Fibroblast of lung (primary cell): Measurements from ENCODE around the gene EFCC1. TPM values are rescaled to one million over a fixed set of nuclear protein-coding genes. Genes with fewer than 3 reads are reported as not detected.

Experiments
- DNase-seq, 2 donors: peaks; one replicate each; pipeline versions ENCODE4 v3.0.0 to v3.0.0-alpha.2; 2010; ENCODE audit warnings: low read depth in 2 of 2
- H2AFZ ChIP-seq: 2 replicates; pipeline ENCODE4 v1.5.1; 2012; ENCODE audit warnings: low read length, control low read depth, inconsistent platforms
- H3K27ac ChIP-seq: 2 replicates; pipeline ENCODE4 v1.5.1; 2011; ENCODE audit warnings: low read length, control low read depth; ENCODE audit not compliant: insufficient read depth
- H3K27me3 ChIP-seq: 2 replicates; pipeline ENCODE4 v1.5.1; 2011; ENCODE audit warnings: mild to moderate bottlenecking, low read length; ENCODE audit not compliant: control insufficient read depth, insufficient read depth
- H3K36me3 ChIP-seq: 2 replicates; pipeline ENCODE4 v1.5.1; 2011; ENCODE audit warnings: low read length; ENCODE audit not compliant: control insufficient read depth, insufficient read depth
- H3K4me1 ChIP-seq: 2 replicates; pipeline ENCODE4 v1.5.1; 2011; ENCODE audit warnings: low read length; ENCODE audit not compliant: control insufficient read depth, insufficient read depth; ENCODE audit errors: extremely low read depth
- H3K4me2 ChIP-seq: 2 replicates; pipeline ENCODE4 v1.5.1; 2011; ENCODE audit warnings: low read length, control low read depth; ENCODE audit not compliant: insufficient read depth; ENCODE audit errors: extremely low read depth
- H3K4me3 ChIP-seq, 4 experiments: fragments of 200-600 bp in 1 of 4; sonication (generic) in 1 of 4; replicated peaks in 1 of 4; 2 replicates each; pipeline ENCODE4 v1.5.1; 2011 to 2016; ENCODE audit warnings: low read length in 4 of 4, low read depth in 3 of 4, mild to moderate bottlenecking in 3 of 4, control low read depth in 2 of 4, inconsistent platforms in 1 of 4, mixed read lengths in 1 of 4; ENCODE audit not compliant: insufficient read depth in 1 of 4; ENCODE audit errors: control extremely low read depth in 1 of 4
- H3K79me2 ChIP-seq: 2 replicates; pipeline ENCODE4 v1.5.1; 2012; ENCODE audit warnings: mild to moderate bottlenecking, low read length, inconsistent platforms; ENCODE audit not compliant: control insufficient read depth, insufficient read depth
- H3K9ac ChIP-seq: 2 replicates; pipeline ENCODE4 v1.5.1; 2011; ENCODE audit warnings: mild to moderate bottlenecking, low read length, control low read depth; ENCODE audit not compliant: insufficient read depth
- H3K9me3 ChIP-seq: 2 replicates; pipeline ENCODE4 v1.5.1; 2012; ENCODE audit warnings: low read depth, low read length; ENCODE audit not compliant: control insufficient read depth, insufficient read depth
- H4K20me1 ChIP-seq: 2 replicates; pipeline ENCODE4 v1.5.1; 2011; ENCODE audit warnings: low read length; ENCODE audit not compliant: control insufficient read depth, insufficient read depth; ENCODE audit errors: extremely low read depth
- EZH2 ChIP-seq: IDR thresholded peaks from 2 replicates; pipeline ENCODE4 v1.5.1; 2012; ENCODE audit warnings: low read length, control low read depth, mild to moderate bottlenecking; ENCODE audit errors: missing control alignments
- polyA plus RNA-seq, 2 donors: library from polyadenylated mRNA; depleted of rRNA in 1 of 2; stranded (reverse) in 1 of 2; unstranded in 1 of 2; fragments of >200 nt; gene quantifications; 2 replicates each; pipeline ENCODE4 v1.2.1, GENCODE V29; 2011 to 2012; ENCODE audit warnings: missing spikeins in 1 of 2
- total RNA-seq: library from RNA; depleted of rRNA; stranded (reverse); fragments of >200 nt; gene quantifications from 2 replicates; pipeline ENCODE4 v1.2.1, GENCODE V29; 2014
- TF ChIP-seq, protein P1 (sequence below), 2 donors: IDR thresholded peaks in 1 of 2; conservative IDR thresholded peaks in 1 of 2; 1 replicate in 1 of 2; 2 replicates in 1 of 2; pipeline ENCODE4 v1.5.1; 2011 to 2012; ENCODE audit warnings: low read length in 2 of 2, control low read depth in 1 of 2, inconsistent platforms in 1 of 2, low read depth in 1 of 2, mild to moderate bottlenecking in 1 of 2

The EFCC1 gene
- total and polyA plus RNA-seq, 2 donors (not counting 1 experiment from before 2014, with no cell fraction given) = not detected

DNA sequence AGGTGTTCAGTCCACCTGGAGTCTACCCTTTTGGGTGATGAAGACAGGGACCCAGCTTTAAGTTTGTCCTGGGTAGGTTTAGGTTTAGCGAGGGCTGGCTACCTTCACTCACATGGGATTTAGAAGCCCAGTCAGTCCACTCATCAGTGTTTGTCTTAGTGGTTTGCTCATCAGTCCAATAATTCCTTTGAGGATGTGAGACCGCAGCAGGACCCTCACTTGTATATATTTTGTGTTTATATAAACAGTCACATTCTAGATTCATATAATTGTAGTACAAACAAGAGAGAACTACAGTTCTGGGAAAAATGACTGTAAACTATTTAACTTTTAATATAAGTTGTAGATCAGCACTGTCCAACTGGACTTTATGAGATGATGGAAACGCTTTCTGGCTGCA lies 18.2 kb downstream of the EFCC1 start:
- DNase-seq = no peak
- H3K4me1 ChIP-seq = peaks cover 7% of the 10 kb centered on the region
- no peaks in the 10 kb centered on the region for H4K20me1 ChIP-seq
- H3K27me3 ChIP-seq = no peaks in the 10 kb centered on the region
- no peak overlapping the region for H3K4me2 ChIP-seq
- H2AFZ ChIP-seq = no peak overlapping the region
- TF ChIP-seq EZH2 = no peak
- TF ChIP-seq, protein P1, sequence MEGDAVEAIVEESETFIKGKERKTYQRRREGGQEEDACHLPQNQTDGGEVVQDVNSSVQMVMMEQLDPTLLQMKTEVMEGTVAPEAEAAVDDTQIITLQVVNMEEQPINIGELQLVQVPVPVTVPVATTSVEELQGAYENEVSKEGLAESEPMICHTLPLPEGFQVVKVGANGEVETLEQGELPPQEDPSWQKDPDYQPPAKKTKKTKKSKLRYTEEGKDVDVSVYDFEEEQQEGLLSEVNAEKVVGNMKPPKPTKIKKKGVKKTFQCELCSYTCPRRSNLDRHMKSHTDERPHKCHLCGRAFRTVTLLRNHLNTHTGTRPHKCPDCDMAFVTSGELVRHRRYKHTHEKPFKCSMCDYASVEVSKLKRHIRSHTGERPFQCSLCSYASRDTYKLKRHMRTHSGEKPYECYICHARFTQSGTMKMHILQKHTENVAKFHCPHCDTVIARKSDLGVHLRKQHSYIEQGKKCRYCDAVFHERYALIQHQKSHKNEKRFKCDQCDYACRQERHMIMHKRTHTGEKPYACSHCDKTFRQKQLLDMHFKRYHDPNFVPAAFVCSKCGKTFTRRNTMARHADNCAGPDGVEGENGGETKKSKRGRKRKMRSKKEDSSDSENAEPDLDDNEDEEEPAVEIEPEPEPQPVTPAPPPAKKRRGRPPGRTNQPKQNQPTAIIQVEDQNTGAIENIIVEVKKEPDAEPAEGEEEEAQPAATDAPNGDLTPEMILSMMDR (conservative IDR thresholded peaks at IDR 0.05 in 1 of 2, IDR thresholded peaks at IDR 0.05 in 1 of 2; ENCODE audit: low read depth in 1 of 2, low read length in 2 of 2) = no peak
- no peaks in the 10 kb centered on the region for H3K9me3 ChIP-seq
- no peak overlapping the region for H3K27ac ChIP-seq
- no peak overlapping the region for H3K9ac ChIP-seq
- no peaks in the 10 kb centered on the region for H3K36me3 ChIP-seq
- H3K4me3 ChIP-seq = no peak overlapping the region
- no peaks in the 10 kb centered on the region for H3K79me2 ChIP-seq

DNA sequence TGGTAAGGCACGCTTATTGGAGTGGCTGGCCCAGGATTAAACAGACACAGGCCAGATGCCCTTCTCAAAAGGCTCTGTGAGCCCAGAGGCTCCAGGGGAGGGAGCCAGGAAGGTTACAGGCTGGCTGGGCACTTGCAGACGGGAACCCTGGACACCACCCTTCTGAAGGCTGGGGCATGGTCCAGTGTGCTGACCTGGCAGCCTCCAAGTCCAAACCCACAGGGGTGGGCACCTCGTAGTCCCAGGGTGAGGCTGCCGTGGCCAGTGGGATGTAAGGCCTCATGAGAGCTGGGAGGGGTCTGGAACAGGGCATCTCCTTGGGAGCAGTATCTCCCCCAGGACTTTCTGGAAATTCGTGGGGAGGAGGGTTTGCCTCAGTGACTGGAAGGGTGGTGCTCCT lies 19.6 kb downstream of the EFCC1 start:
- no peak for DNase-seq
- Histone ChIP-seq H3K9ac (no peak overlapping the region), H3K79me2 (no peaks in the 10 kb centered on the region), H3K4me2 (no peak overlapping the region), H2AFZ (no peak overlapping the region), H3K4me3 (no peak overlapping the region), H3K27ac (no peak overlapping the region), H3K36me3 (no peaks in the 10 kb centered on the region), H3K27me3 (peaks cover 8% of the 10 kb centered on the region), H3K9me3 (no peaks in the 10 kb centered on the region), H4K20me1 (no peaks in the 10 kb centered on the region), H3K4me1 (peaks cover 7% of the 10 kb centered on the region)
- TF ChIP-seq EZH2 = no peak
- TF ChIP-seq, protein P1 (conservative IDR thresholded peaks at IDR 0.05 in 1 of 2, IDR thresholded peaks at IDR 0.05 in 1 of 2; ENCODE audit: low read depth in 1 of 2, low read length in 2 of 2) = no peak

DNA sequence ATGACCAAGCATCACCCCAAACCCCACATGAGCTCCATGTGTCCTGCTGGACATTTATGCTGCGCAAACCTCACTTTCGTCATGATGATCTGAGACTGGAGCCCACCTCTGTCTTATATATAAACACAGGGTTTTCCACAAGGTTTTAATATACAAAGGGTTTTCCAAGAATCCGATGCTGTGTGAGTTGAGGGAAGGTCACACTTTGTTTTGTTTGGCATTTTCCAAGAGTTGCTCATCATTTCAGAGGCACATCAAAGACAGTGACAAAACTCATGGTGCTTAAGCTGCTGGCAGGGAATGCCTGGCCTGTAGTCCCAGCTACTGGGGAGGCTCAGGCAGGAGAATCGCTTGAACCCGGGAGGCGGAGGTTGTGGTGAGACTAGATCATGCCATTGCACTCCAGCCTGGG lies 20.0 kb downstream of the EFCC1 start:
- Histone ChIP-seq H3K4me2 (no peak overlapping the region), H3K27ac (no peak overlapping the region)

More for the DNA sequence above, 20.0 kb downstream of the EFCC1 start:
- H3K9ac ChIP-seq = no peak overlapping the region
- H2AFZ ChIP-seq = no peak overlapping the region
- H3K9me3 ChIP-seq = no peaks in the 10 kb centered on the region
- no peak for TF ChIP-seq EZH2
- TF ChIP-seq, protein P1 (conservative IDR thresholded peaks at IDR 0.05 in 1 of 2, IDR thresholded peaks at IDR 0.05 in 1 of 2; ENCODE audit: low read depth in 1 of 2, low read length in 2 of 2) = no peak
- no peaks in the 10 kb centered on the region for H4K20me1 ChIP-seq
- DNase-seq = peak; percentile 16 to 74
- H3K4me1 ChIP-seq = peaks cover 9% of the 10 kb centered on the region
- no peaks in the 10 kb centered on the region for H3K79me2 ChIP-seq
- H3K27me3 ChIP-seq = peaks cover 11% of the 10 kb centered on the region
- H3K4me3 ChIP-seq = no peak overlapping the region
- no peaks in the 10 kb centered on the region for H3K36me3 ChIP-seq
